HAP-1 (cell line): ENCODE data around the gene NCOA3.
"Not testable (repeated sequence)": the region's sequence is repeated elsewhere in the genome, so short reads cannot be mapped to it uniquely, and the experiment has no call there.

Experiments
- DNase-seq, 2 experiments: peaks; one replicate each; pipeline ENCODE4 v3.0.0-alpha.2; 2016 to 2020; ENCODE audit warnings: low spot score in 2 of 2
- H3K27me3 ChIP-seq: fragments of 250-450 bp; sonication (Bioruptor Pico); 2 replicates; pipeline ENCODE4 v1.5.1; 2020; ENCODE audit warnings: low read depth, mild to moderate bottlenecking, moderate library complexity
- H3K36me3 ChIP-seq: fragments of 250-450 bp; sonication (Bioruptor Pico); replicated peaks from 2 replicates; pipeline ENCODE4 v1.5.1; 2020; ENCODE audit warnings: mild to moderate bottlenecking
- H3K4me1 ChIP-seq: fragments of 250-450 bp; sonication (Bioruptor Pico); 2 replicates; pipeline ENCODE4 v1.5.1; 2020; ENCODE audit warnings: mild to moderate bottlenecking
- H3K4me3 ChIP-seq: fragments of 250-450 bp; sonication (Bioruptor Pico); 2 replicates; pipeline ENCODE4 v1.5.1; 2020; ENCODE audit warnings: mild to moderate bottlenecking, moderate library complexity
- H3K9me3 ChIP-seq: fragments of 250-450 bp; sonication (Bioruptor Pico); 2 replicates; pipeline ENCODE4 v1.5.1; 2020; ENCODE audit warnings: mild to moderate bottlenecking, moderate library complexity
- in situ Hi-C: fragments of 300-500 bp; cut with MboI; formaldehyde crosslinking; loops from 3 replicates; pipeline ENCODE4 v1.14.3; 2020; ENCODE audit warnings: low sequenced_read_pairs, inconsistent platforms, mixed read lengths

NCOA3 gene

DNA sequence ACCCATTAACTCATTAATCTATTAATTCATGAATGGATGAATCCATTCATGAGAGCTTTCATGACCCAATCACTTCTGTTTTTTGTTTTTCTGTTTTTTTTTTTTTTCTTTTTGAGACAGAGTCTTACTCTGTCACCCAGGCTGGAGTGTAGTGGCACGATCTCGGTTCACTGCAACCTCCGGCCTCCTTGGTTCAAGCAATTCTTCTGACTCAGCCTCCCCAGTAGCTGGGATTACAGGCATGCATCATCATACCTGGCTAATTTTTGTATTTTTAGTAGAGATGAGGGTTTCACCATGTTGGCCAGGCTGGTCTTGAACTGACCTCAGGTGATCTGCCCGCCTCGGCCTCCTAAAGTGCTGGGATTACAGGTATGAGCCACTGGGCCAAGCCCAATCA lies 39.8 kb upstream of the NCOA3 start:
- H3K27me3 ChIP-seq, H3K4me3 ChIP-seq, DNase-seq: not testable (repeated sequence)

GRCh38 chr20:47464380-47465101 lies 37.1 kb upstream of the NCOA3 start:
- Histone ChIP-seq H3K36me3 (no peaks in the 10 kb centered on the region), H3K9me3 (no peaks in the 10 kb centered on the region), H3K27me3 (no peaks in the 10 kb centered on the region), H3K4me3 (no peak overlapping the region), H3K4me1 (no peaks in the 10 kb centered on the region)
- in situ Hi-C loops: no loop called here
- no peak for DNase-seq

More for the DNA sequence above, 39.8 kb upstream of the NCOA3 start:
- H3K9me3 ChIP-seq, in situ Hi-C loops, H3K4me1 ChIP-seq, H3K36me3 ChIP-seq: not testable (repeated sequence)

DNA sequence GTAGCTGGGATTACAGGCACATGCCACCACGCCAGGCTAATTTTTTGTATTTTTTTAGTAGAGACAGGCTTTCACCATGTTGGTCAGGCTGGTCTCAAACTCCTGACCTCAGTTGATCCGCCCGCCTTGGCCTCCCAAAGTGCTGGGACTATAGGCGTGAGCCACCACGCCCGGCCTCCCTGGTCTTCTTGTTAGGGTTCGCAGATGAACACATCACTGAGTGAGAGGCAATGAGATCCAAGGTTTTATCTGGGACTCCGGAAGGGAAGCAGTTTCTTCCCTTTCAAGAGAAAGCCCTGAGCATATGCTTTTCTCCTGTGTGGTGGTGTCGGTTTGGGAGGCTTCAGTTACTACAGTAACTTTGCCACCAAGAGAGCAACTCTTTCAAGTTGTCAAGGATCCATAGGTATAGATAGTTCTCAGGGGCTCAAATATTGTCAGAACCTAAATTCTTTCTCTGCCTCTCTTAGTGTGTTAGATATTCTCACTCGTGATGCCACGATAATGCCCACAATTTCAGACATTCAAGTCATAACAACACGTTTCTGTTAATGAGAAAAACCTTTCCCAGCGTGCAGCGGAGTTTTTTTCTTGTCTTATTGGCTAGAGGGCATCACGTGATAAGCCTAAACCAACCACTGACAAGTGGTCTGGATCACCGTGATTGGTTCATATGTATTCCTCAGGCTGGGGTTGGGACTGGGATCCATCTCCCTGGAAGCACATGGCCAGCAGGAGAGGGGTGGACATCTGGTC lies 36.2 kb upstream of the NCOA3 start:
- no peak overlapping the region for H3K4me3 ChIP-seq
- no peaks in the 10 kb centered on the region for H3K4me1 ChIP-seq
- no peaks in the 10 kb centered on the region for H3K9me3 ChIP-seq
- DNase-seq: no peak
- in situ Hi-C loops: no loop called here
- no peaks in the 10 kb centered on the region for H3K27me3 ChIP-seq
- no peaks in the 10 kb centered on the region for H3K36me3 ChIP-seq

- no peak for DNase-seq
- in situ Hi-C loops: no loop called here
- Histone ChIP-seq H3K4me1 (no peaks in the 10 kb centered on the region), H3K9me3 (no peaks in the 10 kb centered on the region), H3K4me3 (no peak overlapping the region), H3K27me3 (no peaks in the 10 kb centered on the region), H3K36me3 (no peaks in the 10 kb centered on the region)
Measured at GRCh38 chr20:47466213-47466612, 35.5 kb upstream of the NCOA3 start.

DNA sequence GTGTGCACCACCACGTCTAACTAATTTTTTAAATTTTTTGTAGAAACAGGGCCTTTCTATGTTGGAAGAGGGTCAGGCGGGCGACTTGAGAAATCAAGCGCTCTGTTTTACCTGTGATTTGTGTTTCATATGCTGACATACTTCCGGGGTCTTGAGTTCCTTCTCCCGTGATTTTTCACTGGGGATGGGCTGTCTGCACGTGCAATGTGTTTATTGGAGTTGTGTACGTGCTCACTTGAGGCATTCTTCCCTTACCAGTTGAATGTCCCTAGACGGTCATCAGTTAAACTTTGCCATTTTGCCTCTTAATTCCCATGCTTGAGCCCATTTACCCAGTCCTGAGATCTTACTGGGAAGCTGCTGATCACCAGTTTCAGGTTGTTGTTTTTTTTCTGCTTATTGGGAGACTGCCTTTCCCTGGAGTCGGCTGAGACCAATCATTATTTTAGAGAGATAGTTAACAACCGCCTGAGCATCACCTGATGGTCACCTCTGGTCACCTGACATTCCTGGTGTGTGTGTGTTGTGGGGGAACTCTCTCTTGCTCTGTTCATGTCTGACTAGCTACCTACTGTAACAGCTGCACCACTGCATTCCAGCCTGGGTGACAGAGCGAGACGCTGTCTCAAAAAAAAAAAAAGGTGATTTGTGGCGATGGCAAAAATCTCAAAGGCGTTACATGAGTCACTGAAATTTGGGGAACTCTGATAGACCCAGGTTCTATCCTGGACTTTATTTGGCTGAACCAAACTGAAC lies 34.8 kb upstream of the NCOA3 start:
- DNase-seq: no peak
- H3K4me3 ChIP-seq: no peak overlapping the region
- H3K36me3 ChIP-seq: no peaks in the 10 kb centered on the region
- no peaks in the 10 kb centered on the region for H3K4me1 ChIP-seq
- in situ Hi-C loops: no loop called here
- no peaks in the 10 kb centered on the region for H3K27me3 ChIP-seq
- H3K9me3 ChIP-seq: no peaks in the 10 kb centered on the region

GRCh38 chr20:47468290-47469050 lies 33.2 kb upstream of the NCOA3 start:
- in situ Hi-C loops: no loop called here
- DNase-seq: no peak

GRCh38 chr20:47475419-47476044 lies 26.2 kb upstream of the NCOA3 start:
- H3K9me3 ChIP-seq: no peaks in the 10 kb centered on the region
- H3K4me1 ChIP-seq: no peaks in the 10 kb centered on the region
- in situ Hi-C loops: no loop called here
- H3K36me3 ChIP-seq: no peaks in the 10 kb centered on the region
- no peaks in the 10 kb centered on the region for H3K27me3 ChIP-seq
- H3K4me3 ChIP-seq: no peak overlapping the region
- no peak for DNase-seq

More at GRCh38 chr20:47468290-47469050, 33.2 kb upstream of the NCOA3 start:
- no peaks in the 10 kb centered on the region for H3K27me3 ChIP-seq
- no peaks in the 10 kb centered on the region for H3K9me3 ChIP-seq
- H3K36me3 ChIP-seq: no peaks in the 10 kb centered on the region
- no peaks in the 10 kb centered on the region for H3K4me1 ChIP-seq
- H3K4me3 ChIP-seq: no peak overlapping the region

DNA sequence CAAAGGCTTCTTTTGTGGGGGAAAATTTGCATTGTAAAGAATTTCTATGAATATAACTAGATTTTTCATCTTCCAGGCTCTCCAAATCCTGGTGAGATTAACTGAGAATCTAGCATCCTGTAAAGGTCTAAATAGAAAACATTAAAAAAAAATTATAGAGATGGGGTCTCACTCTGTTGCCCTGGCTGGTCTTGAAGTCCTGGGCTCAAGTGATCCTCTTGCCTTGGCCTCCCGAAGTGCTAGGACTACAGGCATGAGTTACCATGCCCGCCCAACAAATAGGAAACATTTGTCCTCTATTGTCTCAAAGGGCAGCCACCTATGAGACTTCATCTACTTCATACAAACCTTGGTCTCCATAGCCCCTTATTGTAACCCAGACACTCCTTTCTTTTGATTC lies 25.2 kb upstream of the NCOA3 start:
- H3K4me1 ChIP-seq: no peaks in the 10 kb centered on the region
- no peaks in the 10 kb centered on the region for H3K9me3 ChIP-seq
- in situ Hi-C loops: no loop called here
- H3K36me3 ChIP-seq: no peaks in the 10 kb centered on the region
- H3K27me3 ChIP-seq: no peaks in the 10 kb centered on the region
- no peak overlapping the region for H3K4me3 ChIP-seq
- DNase-seq: no peak

DNA sequence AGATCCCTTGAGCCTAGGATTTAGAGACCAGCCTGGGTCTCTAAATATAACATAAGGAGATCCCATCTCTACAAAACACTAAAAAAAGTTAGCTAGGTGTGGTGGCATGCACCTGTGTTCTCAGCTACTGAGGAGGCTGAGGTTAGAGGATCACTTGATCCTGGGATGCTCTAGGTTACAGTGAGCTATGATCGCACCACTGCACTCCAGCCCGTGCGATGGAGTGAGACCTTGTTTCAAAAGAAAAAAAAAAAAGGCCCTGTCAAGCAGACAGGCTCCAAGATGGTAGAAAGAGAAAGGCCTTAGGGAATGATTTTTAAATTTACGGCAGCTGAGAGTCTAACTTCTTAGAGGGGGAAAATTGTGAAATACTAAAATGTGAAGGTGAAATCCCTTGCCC lies 22.6 kb upstream of the NCOA3 start:
- no peak for DNase-seq
- in situ Hi-C loops: no loop called here
- no peaks in the 10 kb centered on the region for H3K4me1 ChIP-seq
- no peaks in the 10 kb centered on the region for H3K9me3 ChIP-seq
- no peaks in the 10 kb centered on the region for H3K27me3 ChIP-seq
- H3K4me3 ChIP-seq: no peak overlapping the region
- no peaks in the 10 kb centered on the region for H3K36me3 ChIP-seq

DNA sequence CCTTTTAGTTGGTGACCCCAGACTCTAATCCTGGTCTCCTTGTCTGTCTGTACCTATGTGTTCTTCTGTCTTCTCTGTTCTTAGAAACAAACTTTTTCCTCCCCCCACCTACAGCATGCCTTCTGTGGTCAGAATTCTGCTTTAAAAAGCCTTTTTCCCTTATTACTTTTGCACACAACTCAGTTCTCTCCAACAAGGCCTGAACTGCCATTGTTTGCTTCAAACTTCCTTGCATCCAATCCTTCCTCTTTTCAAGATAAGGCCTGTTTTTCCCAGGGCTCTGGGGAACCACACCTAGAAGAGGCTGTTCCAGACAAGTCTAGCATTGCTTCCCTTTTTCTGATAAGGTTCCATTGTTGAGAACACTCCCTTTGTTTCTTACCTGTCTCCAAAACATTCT lies 22.2 kb upstream of the NCOA3 start:
- Histone ChIP-seq H3K4me3 (no peak overlapping the region), H3K27me3 (no peaks in the 10 kb centered on the region), H3K9me3 (no peaks in the 10 kb centered on the region), H3K4me1 (no peaks in the 10 kb centered on the region), H3K36me3 (no peaks in the 10 kb centered on the region)
- in situ Hi-C loops: no loop called here
- no peak for DNase-seq

DNA sequence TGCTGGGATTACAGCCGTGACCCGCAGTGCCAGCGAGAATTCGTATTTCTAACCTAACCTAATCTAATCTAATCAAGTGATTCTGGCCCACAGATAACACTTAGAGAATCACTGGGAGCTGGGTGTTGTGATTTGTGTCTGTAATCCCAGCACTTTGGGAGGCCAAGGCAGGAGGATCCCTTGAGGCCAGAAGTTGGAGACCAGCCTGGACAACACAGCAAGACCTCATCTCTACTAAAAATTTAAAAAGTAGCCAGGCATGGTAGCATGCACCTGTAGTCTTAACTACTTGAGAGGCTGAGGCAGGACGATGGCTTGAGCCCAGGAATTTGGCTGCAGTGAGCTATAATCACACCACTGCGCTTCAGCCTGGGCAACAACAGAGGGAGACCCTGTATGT lies 21.4 kb upstream of the NCOA3 start:
- H3K36me3 ChIP-seq: no peaks in the 10 kb centered on the region
- in situ Hi-C loops: no loop called here
- DNase-seq: no peak
- no peaks in the 10 kb centered on the region for H3K9me3 ChIP-seq
- no peaks in the 10 kb centered on the region for H3K27me3 ChIP-seq
- H3K4me1 ChIP-seq: no peaks in the 10 kb centered on the region
- no peak overlapping the region for H3K4me3 ChIP-seq

- DNase-seq: no peak
Measured at GRCh38 chr20:47480705-47481104, 21.0 kb upstream of the NCOA3 start.

More at GRCh38 chr20:47480705-47481104, 21.0 kb upstream of the NCOA3 start:
- H3K36me3 ChIP-seq: no peaks in the 10 kb centered on the region
- H3K9me3 ChIP-seq: no peaks in the 10 kb centered on the region
- H3K4me3 ChIP-seq: no peak overlapping the region
- in situ Hi-C loops: no loop called here
- no peaks in the 10 kb centered on the region for H3K4me1 ChIP-seq
- H3K27me3 ChIP-seq: no peaks in the 10 kb centered on the region
